ENCODE measurements around the gene ZNF410. TPM values are rescaled to one million over a fixed set of nuclear protein-coding genes. Genes with fewer than 3 reads are reported as not detected.
"Not testable (repeated sequence)": the region's sequence is repeated elsewhere in the genome, so short reads cannot be mapped to it uniquely, and the experiment has no call there.

Gene ZNF410, protein sequence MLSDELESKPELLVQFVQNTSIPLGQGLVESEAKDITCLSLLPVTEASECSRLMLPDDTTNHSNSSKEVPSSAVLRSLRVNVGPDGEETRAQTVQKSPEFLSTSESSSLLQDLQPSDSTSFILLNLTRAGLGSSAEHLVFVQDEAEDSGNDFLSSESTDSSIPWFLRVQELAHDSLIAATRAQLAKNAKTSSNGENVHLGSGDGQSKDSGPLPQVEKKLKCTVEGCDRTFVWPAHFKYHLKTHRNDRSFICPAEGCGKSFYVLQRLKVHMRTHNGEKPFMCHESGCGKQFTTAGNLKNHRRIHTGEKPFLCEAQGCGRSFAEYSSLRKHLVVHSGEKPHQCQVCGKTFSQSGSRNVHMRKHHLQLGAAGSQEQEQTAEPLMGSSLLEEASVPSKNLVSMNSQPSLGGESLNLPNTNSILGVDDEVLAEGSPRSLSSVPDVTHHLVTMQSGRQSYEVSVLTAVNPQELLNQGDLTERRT
- total RNA-seq (2021) (60.4 and 69.4 TPM in 2 replicates), Bru-seq, nascent RNA (percentile 88 among the genes with signal in this experiment), BruChase-seq, experiment 1, labeled RNA remaining after a 2-hour chase (percentile 73 among the genes with signal in this experiment), BruChase-seq, experiment 2, labeled RNA remaining after a 6-hour chase (percentile 73 among the genes with signal in this experiment)
- long read RNA-seq, transcript ZNF410-211 (12 exons, 2,601 nt) = minor isoform, 79 of 209 reads
- long read RNA-seq, transcript ZNF410-201 (11 exons, 2,293 nt) = major isoform, 80 of 209 reads
- long read RNA-seq, partial matches to known transcripts = 4 of 209 reads
- long read RNA-seq, other reads (novel, unspliced or antisense) = 42 of 209 reads

DNA sequence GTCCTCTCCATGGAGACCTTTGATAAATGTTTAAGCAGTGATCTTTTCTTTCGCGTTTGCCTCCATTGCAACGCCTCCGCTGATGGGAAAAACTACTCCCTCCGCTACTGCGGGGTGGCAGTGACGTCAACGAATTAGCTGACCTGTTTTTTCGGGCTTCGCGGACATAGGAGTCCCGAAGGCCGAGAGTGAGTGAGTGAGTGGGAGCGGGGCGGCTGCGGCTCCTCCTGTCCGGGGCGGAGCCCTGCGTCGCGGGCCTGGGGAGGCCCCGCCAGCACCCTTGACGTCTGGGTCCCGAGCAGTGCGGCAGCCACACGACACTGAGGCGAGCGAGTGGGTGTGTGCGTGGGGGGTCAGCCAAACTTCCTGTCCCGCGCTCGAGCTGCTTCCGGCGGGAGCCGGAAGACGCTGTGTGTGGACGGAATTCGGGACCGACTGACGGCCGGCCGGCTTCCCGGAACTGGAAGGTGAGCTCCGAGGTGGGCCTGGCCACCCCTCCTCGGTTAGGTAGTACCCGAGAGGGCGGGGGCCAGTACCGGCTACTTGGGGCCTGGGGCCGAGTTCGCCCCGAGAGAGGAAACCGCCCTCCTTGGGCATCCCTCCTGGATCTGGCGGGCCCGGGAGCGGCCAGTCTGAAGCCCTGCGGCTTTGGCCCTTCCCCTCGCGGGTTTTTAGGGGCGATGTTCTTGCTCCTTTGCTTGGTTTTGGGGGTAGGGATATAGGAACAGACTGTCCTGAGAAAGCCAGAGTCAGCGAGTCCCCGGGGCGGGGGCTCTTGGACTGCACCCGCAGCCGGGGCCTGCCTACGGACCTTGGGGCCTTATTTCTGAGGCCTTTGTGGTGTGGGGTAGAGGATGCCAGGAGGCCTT, at the start of gene ZNF410:
ZNF410 (plus strand) TSS at position 411 of the 869 bp plus-strand sequence. CDS start 5,317 bp downstream, outside the sequence.
- no peaks in the 10 kb centered on the region for H3K36me3 ChIP-seq (ENCODE audit: insufficient read depth, low read length, poor library complexity, severe bottlenecking)
- peak; percentile 98 for DNase-seq (ENCODE audit: low spot score)
- intact Hi-C loops (cut with micrococcal nuclease; ENCODE audit: unreplicated experiment) = no loop called here
- no peaks in the 10 kb centered on the region for H3K9me3 ChIP-seq (ENCODE audit: low read depth, low read length, poor library complexity, severe bottlenecking)
- H3K4me1 ChIP-seq (ENCODE audit: insufficient read depth, low read length, poor library complexity, severe bottlenecking) = peaks cover 6% of the 10 kb centered on the region
- no peak for TF ChIP-seq EZH2 (IDR thresholded peaks at IDR 0.05; ENCODE audit: borderline replicate concordance, low read depth, low read length, poor library complexity, severe bottlenecking)
- TF ChIP-seq, protein P1, sequence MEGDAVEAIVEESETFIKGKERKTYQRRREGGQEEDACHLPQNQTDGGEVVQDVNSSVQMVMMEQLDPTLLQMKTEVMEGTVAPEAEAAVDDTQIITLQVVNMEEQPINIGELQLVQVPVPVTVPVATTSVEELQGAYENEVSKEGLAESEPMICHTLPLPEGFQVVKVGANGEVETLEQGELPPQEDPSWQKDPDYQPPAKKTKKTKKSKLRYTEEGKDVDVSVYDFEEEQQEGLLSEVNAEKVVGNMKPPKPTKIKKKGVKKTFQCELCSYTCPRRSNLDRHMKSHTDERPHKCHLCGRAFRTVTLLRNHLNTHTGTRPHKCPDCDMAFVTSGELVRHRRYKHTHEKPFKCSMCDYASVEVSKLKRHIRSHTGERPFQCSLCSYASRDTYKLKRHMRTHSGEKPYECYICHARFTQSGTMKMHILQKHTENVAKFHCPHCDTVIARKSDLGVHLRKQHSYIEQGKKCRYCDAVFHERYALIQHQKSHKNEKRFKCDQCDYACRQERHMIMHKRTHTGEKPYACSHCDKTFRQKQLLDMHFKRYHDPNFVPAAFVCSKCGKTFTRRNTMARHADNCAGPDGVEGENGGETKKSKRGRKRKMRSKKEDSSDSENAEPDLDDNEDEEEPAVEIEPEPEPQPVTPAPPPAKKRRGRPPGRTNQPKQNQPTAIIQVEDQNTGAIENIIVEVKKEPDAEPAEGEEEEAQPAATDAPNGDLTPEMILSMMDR (conservative IDR thresholded peaks at IDR 0.05; ENCODE audit: low read depth, low read length) = no peak
- BruUV-seq (replicated peaks) = no TSS peak
- ChIA-PET POLR2A (ENCODE audit: low non-redundant PET) (interaction anchor here (0.6 kb wide), 1 partner anchor 111 kb away, joined by 3 read pairs; no protein-coding TSS in a partner anchor), CTCF (interaction anchor here (0.7 kb wide), 1 partner anchor 158 kb away, joined by 4 read pairs; no protein-coding TSS in a partner anchor)
- peak within 1 kb of the TSS; percentile 83 for H3K27ac ChIP-seq (ENCODE audit: low read depth, low read length, poor library complexity, severe bottlenecking)
- H3K4me3 ChIP-seq (ENCODE audit: low read depth, low read length, poor library complexity, severe bottlenecking) = peak within 1 kb of the TSS; percentile 99
- no peaks in the 10 kb centered on the region for H3K27me3 ChIP-seq (replicated peaks; ENCODE audit: insufficient read depth, low read depth, low read length, poor library complexity)

DNA sequence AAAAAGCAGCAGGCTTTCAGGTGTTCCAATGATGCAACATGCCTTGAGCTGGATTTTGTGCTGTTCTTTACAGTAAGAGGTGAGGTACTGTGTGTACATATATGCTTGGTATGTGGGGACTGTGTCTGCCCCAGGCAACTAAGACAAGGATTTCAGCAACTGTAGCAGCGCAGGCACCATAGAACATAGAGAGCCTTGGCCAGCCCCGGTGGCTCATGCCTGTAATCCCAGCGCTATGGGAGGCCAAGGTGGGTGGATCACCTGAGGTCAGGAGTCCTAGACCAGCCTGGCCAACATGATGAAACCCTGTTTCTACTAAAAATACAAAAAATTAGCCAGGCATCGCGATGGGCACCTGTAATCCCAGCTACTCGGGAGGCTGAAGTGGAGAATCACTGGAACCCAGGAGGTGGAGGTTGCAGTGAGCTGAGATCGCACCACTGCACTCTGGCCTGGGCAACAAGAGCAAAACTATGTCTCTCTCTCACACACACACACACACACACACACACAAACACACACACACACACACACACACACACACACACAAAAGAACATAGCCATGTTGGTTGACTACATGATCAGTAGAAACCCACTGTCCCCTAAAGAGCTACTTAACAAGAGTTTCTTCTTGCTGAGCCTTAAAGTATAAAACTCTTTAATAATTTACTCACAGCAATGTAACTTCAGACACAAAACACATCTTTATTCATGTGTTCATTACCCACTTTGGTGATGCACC, 48.2 kb upstream of the ZNF410 start:
- H3K4me1 ChIP-seq (ENCODE audit: insufficient read depth, low read length, poor library complexity, severe bottlenecking); intact Hi-C loops (cut with micrococcal nuclease; ENCODE audit: unreplicated experiment); BruUV-seq (replicated peaks); H3K27ac ChIP-seq (ENCODE audit: low read depth, low read length, poor library complexity, severe bottlenecking); H3K9me3 ChIP-seq (ENCODE audit: low read depth, low read length, poor library complexity, severe bottlenecking); H3K27me3 ChIP-seq (replicated peaks; ENCODE audit: insufficient read depth, low read depth, low read length, poor library complexity); H3K4me3 ChIP-seq (ENCODE audit: low read depth, low read length, poor library complexity, severe bottlenecking); H3K36me3 ChIP-seq (ENCODE audit: insufficient read depth, low read length, poor library complexity, severe bottlenecking); POLR2A ChIA-PET (ENCODE audit: low non-redundant PET); DNase-seq (ENCODE audit: low spot score): not testable (repeated sequence)
- CTCF ChIA-PET = interaction anchor here (0.6 kb wide), 1 partner anchor 63 kb away, joined by 5 read pairs; no protein-coding TSS in a partner anchor

DNA sequence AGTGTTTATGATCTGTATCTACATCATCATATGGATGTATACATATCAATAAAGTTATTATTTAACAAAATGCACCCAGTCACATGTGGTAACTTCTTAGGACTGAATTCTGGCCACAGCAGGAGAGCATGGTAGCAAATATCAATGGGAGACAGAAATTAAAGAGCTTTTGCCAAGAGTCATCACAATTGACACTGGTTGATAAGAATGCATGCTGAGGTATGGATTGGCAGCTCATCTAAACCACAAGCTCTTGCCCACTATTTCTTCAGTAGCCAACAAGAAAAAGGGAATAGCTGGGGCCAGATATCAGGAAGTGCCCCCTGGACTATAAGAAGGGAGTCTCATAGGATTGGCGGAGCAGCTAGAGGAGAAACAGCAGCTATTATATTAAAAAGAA, 44.5 kb upstream of the ZNF410 start:
- no peak for DNase-seq (ENCODE audit: low spot score)
- Histone ChIP-seq H3K4me1 (ENCODE audit: insufficient read depth, low read length, poor library complexity, severe bottlenecking) (no peaks in the 10 kb centered on the region), H3K27ac (ENCODE audit: low read depth, low read length, poor library complexity, severe bottlenecking) (no peak overlapping the region), H3K9me3 (ENCODE audit: low read depth, low read length, poor library complexity, severe bottlenecking) (no peaks in the 10 kb centered on the region), H3K27me3 (replicated peaks; ENCODE audit: insufficient read depth, low read depth, low read length, poor library complexity) (no peaks in the 10 kb centered on the region), H3K4me3 (ENCODE audit: low read depth, low read length, poor library complexity, severe bottlenecking) (no peak overlapping the region), H3K36me3 (ENCODE audit: insufficient read depth, low read length, poor library complexity, severe bottlenecking) (no peaks in the 10 kb centered on the region)
- no TSS peak for BruUV-seq (replicated peaks)
- CTCF ChIA-PET = interaction anchor here (0.9 kb wide), 1 partner anchor 10 kb away, joined by 5 read pairs; the partner anchor contains the start of gene PTGR2
- TF ChIP-seq, protein P1 (conservative IDR thresholded peaks at IDR 0.05; ENCODE audit: low read depth, low read length) = no peak
- no peak for TF ChIP-seq EZH2 (IDR thresholded peaks at IDR 0.05; ENCODE audit: borderline replicate concordance, low read depth, low read length, poor library complexity, severe bottlenecking)
- intact Hi-C loops (cut with micrococcal nuclease; ENCODE audit: unreplicated experiment) = no loop called here
- POLR2A ChIA-PET (ENCODE audit: low non-redundant PET) = no interaction called here

Data from A673 (cell line).